Activated B cell treated with CpG ODN at 0.5 μM for 24 hours (primary cell): ENCODE measurements around the gene BRD4. TPM values are rescaled to one million over a fixed set of nuclear protein-coding genes. Genes with fewer than 3 reads are reported as not detected.

ENCODE experiments used
- ATAC-seq: fragments of 200-7000 bp; cut with Tn5 transposase; one replicate; pipeline ENCODE4 v1.10.0; 2021; ENCODE audit warnings: low read depth, mild to moderate bottlenecking, moderate library complexity
- CTCF ChIA-PET: fragments of 350-600 bp; sonication (Branson Sonifier 250); formaldehyde crosslinking; loops from one replicate; lab custom pipeline; 2021; ENCODE audit warnings: antibody characterized with exemption; lab: Charles Lee
- POLR2A ChIA-PET: fragments of 350-600 bp; sonication (Branson Sonifier 250); formaldehyde crosslinking; loops from one replicate; lab custom pipeline; 2021; ENCODE audit warnings: antibody characterized with exemption; lab: Charles Lee
- DNase-seq: peaks from one replicate; pipeline ENCODE4 v3.0.0; 2022
- H3K27ac Mint-ChIP-seq: one replicate; pipeline ENCODE4 v1.8.0; 2020; ENCODE audit warnings: mixed read lengths
- H3K27me3 Mint-ChIP-seq: one replicate; pipeline ENCODE4 v1.8.0; 2021; ENCODE audit warnings: mixed read lengths
- H3K36me3 Mint-ChIP-seq: one replicate; pipeline ENCODE4 v1.8.0; 2021; ENCODE audit warnings: low read depth, mixed read lengths
- H3K4me1 Mint-ChIP-seq: one replicate; pipeline ENCODE4 v1.8.0; 2021; ENCODE audit warnings: mixed read lengths
- H3K4me3 Mint-ChIP-seq: one replicate; pipeline ENCODE4 v1.8.0; 2020; ENCODE audit warnings: mild to moderate bottlenecking, mixed read lengths
- H3K9me3 Mint-ChIP-seq: one replicate; pipeline ENCODE4 v1.8.0; 2020; ENCODE audit warnings: mixed read lengths
- intact Hi-C: fragments of 100-400 bp; cut with micrococcal nuclease; formaldehyde crosslinking; loops from one replicate; pipeline ENCODE4 v1.15.1; 2024
- total RNA-seq: library from RNA; stranded (reverse); gene quantifications from 2 replicates; pipeline ENCODE4 v1.2.3, GENCODE V29; 2022
- TF ChIP-seq, protein P1 (sequence below): fragments of 200-600 bp; IDR thresholded peaks from one replicate; pipeline ENCODE4 v1.8.0; 2022; ENCODE audit warnings: antibody characterized with exemption, mild to moderate bottlenecking

Gene BRD4
- 144 and 164 TPM in 2 replicates for total RNA-seq

DNA sequence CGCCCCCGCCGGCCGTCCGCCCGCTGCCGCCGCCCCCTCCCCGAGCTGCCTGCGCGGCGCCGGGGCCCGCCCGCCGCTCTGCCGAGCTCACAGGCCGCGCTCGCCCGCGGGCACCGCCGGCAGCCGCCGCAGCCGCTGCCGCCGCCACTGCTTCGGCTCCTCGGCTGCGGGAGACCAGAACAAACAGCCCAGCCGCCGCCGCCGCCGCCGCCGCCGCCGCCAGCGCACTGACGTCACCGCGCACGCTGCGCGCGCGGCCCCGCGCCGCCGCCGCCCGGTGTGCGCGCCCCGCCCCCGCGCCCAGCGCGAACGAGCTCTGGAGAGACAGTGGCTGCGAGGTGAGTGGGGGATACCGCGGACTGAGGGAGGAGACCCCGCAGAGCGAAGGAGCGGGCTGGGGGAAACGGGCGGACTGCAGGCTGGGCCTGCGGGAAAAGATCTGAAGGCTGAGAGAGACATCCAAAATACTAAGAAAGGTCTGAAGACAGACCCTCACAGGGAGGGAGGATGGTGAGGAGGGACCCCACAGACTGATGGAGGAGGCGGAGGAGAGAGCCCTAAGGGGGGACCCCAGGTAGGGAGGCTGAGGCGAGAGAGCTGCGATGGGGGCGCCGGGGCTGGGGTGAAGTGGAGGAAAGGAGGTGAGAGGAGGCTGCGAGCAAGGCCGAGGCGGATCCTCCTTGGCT lies at the start of gene BRD4:
BRD4 (minus strand) TSS at position 229 of the 686 bp plus-strand sequence. CDS start 59,440 bp downstream, outside the sequence.
- TF ChIP-seq, protein P1, sequence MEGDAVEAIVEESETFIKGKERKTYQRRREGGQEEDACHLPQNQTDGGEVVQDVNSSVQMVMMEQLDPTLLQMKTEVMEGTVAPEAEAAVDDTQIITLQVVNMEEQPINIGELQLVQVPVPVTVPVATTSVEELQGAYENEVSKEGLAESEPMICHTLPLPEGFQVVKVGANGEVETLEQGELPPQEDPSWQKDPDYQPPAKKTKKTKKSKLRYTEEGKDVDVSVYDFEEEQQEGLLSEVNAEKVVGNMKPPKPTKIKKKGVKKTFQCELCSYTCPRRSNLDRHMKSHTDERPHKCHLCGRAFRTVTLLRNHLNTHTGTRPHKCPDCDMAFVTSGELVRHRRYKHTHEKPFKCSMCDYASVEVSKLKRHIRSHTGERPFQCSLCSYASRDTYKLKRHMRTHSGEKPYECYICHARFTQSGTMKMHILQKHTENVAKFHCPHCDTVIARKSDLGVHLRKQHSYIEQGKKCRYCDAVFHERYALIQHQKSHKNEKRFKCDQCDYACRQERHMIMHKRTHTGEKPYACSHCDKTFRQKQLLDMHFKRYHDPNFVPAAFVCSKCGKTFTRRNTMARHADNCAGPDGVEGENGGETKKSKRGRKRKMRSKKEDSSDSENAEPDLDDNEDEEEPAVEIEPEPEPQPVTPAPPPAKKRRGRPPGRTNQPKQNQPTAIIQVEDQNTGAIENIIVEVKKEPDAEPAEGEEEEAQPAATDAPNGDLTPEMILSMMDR = no peak
- peak within 1 kb of the TSS; percentile 95 for H3K27ac Mint-ChIP-seq
- peak within 1 kb of the TSS; percentile 95 for H3K4me3 Mint-ChIP-seq
- no peaks in the 10 kb centered on the region for H3K27me3 Mint-ChIP-seq
- H3K9me3 Mint-ChIP-seq = no peaks in the 10 kb centered on the region
- POLR2A ChIA-PET = interaction anchor here (1.0 to 5.2 kb wide), 10 partner anchors 15 to 504 kb away, joined by 3 to 83 read pairs (median 10); partner anchors contain the start of genes AKAP8 and AKAP8L
- H3K4me1 Mint-ChIP-seq = peaks cover 60% of the 10 kb centered on the region
- ATAC-seq (peak; percentile 35), DNase-seq (peak; percentile 86)
- CTCF ChIA-PET = no interaction called here
- peaks cover 34% of the 10 kb centered on the region for H3K36me3 Mint-ChIP-seq
- intact Hi-C loops = loop anchor here (2.0 to 5.0 kb wide), 3 partner anchors 86 to 1935 kb away; partner anchors contain the start of genes AKAP8L and BABAM1

DNA sequence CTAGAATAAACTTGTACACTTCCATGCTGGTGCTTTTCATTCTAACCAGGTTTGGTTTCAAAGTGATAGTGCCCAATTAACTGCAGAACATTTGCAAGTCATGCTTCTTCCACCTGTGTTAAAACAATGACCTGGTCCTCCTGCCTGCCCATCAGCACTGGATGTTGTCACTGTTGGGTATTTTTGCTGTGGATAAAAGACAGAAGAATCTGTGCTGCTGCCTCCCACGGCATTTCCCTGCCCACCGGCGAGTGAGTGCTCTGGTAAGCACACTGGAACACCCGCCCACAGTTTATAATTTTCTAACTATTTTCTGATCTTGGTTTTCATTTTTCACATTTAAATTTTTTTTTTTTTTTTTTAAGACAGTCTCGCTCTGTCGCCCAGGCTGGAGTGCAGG lies 49.5 kb upstream of the BRD4 start:
- peak overlapping the region; percentile 13 for H3K27ac Mint-ChIP-seq
- H3K4me3 Mint-ChIP-seq = peak overlapping the region; percentile 87

DNA sequence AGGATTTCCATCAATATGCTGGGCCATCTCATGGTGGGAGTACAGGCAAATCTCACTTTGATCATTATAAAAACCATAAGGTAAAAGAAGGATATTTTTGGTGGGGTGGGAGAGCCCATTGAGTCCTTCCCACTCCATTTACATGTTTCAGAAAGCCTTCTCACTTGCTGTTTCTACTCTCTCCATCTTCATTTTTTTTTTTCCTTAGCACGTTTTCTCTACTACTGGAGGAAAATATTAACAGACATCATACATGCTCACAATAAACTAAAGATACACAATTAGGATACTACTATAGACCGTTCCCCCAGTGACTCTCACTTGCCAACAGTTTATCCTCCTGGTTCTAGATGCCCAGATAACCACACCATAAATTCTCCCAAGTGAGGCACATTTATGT lies 49.1 kb upstream of the BRD4 start:
- Mint-ChIP-seq H3K27ac (peak overlapping the region; percentile 13), H3K4me3 (peak overlapping the region; percentile 87), H3K9me3 (no peaks in the 10 kb centered on the region), H3K27me3 (no peaks in the 10 kb centered on the region), H3K4me1 (peaks cover 37% of the 10 kb centered on the region), H3K36me3 (peaks cover 15% of the 10 kb centered on the region)
- intact Hi-C loops = no loop called here
- DNase-seq (no peak), ATAC-seq (no peak)
- TF ChIP-seq, protein P1 = no peak
- ChIA-PET POLR2A (no interaction called here), CTCF (no interaction called here)

More for the DNA sequence above, 49.5 kb upstream of the BRD4 start:
- DNase-seq = no peak
- Mint-ChIP-seq H3K9me3 (no peaks in the 10 kb centered on the region), H3K4me1 (peaks cover 32% of the 10 kb centered on the region), H3K36me3 (peaks cover 16% of the 10 kb centered on the region), H3K27me3 (no peaks in the 10 kb centered on the region)
- CTCF ChIA-PET = no interaction called here
- POLR2A ChIA-PET = no interaction called here
- no peak for ATAC-seq
- intact Hi-C loops = no loop called here
- TF ChIP-seq, protein P1 = no peak

DNA sequence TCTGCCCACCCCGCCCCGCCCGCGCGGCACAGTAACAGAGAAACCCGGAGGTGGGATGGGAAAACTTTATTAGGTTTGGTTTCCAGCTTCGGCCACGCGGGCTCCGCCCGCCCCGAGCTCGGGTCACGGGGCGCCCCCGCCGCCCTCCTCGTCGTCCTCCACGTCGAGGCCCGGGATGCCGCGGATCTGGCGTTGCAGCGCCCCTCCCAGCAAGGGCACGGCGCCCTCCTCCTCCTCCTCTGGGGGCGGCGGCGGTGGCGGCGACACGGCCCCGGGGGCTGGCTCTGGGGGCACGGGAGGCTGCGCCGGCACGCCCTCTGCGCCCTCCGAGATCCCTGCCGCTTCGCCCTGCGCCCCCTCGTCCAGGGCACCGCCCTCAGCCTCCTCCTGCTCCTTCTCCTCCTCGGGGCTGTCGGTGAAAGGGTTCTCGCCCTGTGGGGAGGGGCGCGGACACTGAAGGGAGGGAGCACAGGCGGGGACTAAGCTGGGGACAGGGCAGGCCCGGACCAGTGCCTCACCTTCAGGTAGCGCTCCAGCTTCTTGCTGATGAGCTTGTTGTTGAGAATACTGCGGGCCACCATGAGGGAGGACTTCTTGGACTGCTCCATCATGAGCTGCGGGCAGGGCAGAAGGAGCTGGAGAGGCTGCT lies 47.8 kb upstream of the BRD4 start:
- POLR2A ChIA-PET = interaction anchor here (0.6 to 3.6 kb wide), 21 partner anchors 11 to 1243 kb away, joined by 3 to 83 read pairs (median 7); partner anchors contain the start of genes AKAP8L, ASF1B and BRD4
- Mint-ChIP-seq H3K27me3 (no peaks in the 10 kb centered on the region), H3K36me3 (peaks cover 15% of the 10 kb centered on the region), H3K9me3 (no peaks in the 10 kb centered on the region), H3K4me3 (peak overlapping the region; percentile 100), H3K4me1 (peaks cover 39% of the 10 kb centered on the region), H3K27ac (peak overlapping the region; percentile 99)
- DNase-seq = no peak
- intact Hi-C loops = loop anchor here (1.0 to 2.0 kb wide), 7 partner anchors 39 to 255 kb away; a partner anchor contains a TSS
- TF ChIP-seq, protein P1 = no peak
- CTCF ChIA-PET = interaction anchor here (0.9 to 3.1 kb wide), 7 partner anchors 39 to 176 kb away, joined by 3 to 16 read pairs (median 4); partner anchors contain the start of gene AKAP8L
- ATAC-seq = peak; percentile 22
